ENCODE data around the gene NR2C2.

The NR2C2 gene

GRCh38 chr3:15096046-15096445 lies 148.7 kb downstream of the NR2C2 start:
- Histone ChIP-seq H3K4me1 (ENCODE audit: low read depth, poor library complexity, severe bottlenecking) (peaks cover 6% of the 10 kb centered on the region), H3K4me3 (IDR thresholded peaks at IDR 0.05; ENCODE audit: insufficient read depth, low read depth, low read length) (no peak overlapping the region), H3K36me3 (ENCODE audit: insufficient read depth) (no peaks in the 10 kb centered on the region), H4K20me1 (ENCODE audit: insufficient read depth) (no peaks in the 10 kb centered on the region), H2AFZ (ENCODE audit: low read depth) (no peak overlapping the region), H3K79me2 (ENCODE audit: insufficient read depth, low read depth) (peaks cover 11% of the 10 kb centered on the region; the same call in 1 of the 2 replicates), H3K27me3 (ENCODE audit: insufficient read depth, low read depth) (no peaks in the 10 kb centered on the region), H3K4me2 (no peak overlapping the region), H3K9ac (no peak overlapping the region), H3K27ac (no peak overlapping the region)
- TF ChIP-seq CTCF (conservative IDR thresholded peaks at IDR 0.05; ENCODE audit: low read depth, low read length), result no peak

DNA sequence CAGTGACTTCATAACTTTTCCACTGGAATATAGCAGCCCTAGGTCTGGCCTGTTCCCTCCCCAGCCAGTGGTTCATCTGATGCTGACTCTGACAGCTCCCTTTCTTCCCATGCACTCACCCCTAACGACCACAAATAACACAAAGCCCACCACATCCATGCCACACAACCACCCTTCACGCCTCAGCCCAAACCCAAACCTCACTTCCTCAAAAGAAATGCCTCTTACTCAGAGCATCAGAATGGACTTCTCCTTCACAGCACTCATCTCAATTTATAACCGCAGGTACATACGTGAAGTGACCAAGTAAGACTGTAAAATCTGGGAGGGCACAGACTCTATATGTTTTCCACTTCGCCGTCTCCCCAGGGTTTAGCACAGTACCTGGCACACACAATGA lies 150.5 kb downstream of the NR2C2 start:
- Histone ChIP-seq H3K79me2 (ENCODE audit: insufficient read depth, low read depth) (peaks cover 11% of the 10 kb centered on the region; the same call in 1 of the 2 replicates), H3K9ac (peak overlapping the region; percentile 49; the same call in 1 of the 2 replicates), H3K27me3 (ENCODE audit: insufficient read depth, low read depth) (no peaks in the 10 kb centered on the region), H4K20me1 (ENCODE audit: insufficient read depth) (no peaks in the 10 kb centered on the region), H3K4me3 (IDR thresholded peaks at IDR 0.05; ENCODE audit: insufficient read depth, low read depth, low read length) (peak overlapping the region; percentile 84), H3K4me1 (ENCODE audit: low read depth, poor library complexity, severe bottlenecking) (peaks cover 6% of the 10 kb centered on the region), H3K27ac (no peak overlapping the region), H3K4me2 (peak overlapping the region; percentile 72), H2AFZ (ENCODE audit: low read depth) (no peak overlapping the region; the same call in 1 of the 2 replicates), H3K36me3 (ENCODE audit: insufficient read depth) (no peaks in the 10 kb centered on the region)
- no peak for TF ChIP-seq CTCF (conservative IDR thresholded peaks at IDR 0.05; ENCODE audit: low read depth, low read length)
